Astrocyte of the spinal cord (primary cell): Measurements from ENCODE around the gene LSS.
"Not testable (repeated sequence)": the region's sequence is repeated elsewhere in the genome, so short reads cannot be mapped to it uniquely, and the experiment has no call there.

Source experiments
- DNase-seq: peaks from one replicate; pipeline ENCODE4 v3.0.0; 2011; ENCODE audit warnings: low read depth, low spot score
- H3K4me3 ChIP-seq: 2 replicates; pipeline ENCODE4 v1.5.1; 2011; ENCODE audit warnings: low read depth, mild to moderate bottlenecking, low read length, moderate library complexity
- CTCF ChIP-seq: IDR thresholded peaks from 2 replicates; pipeline ENCODE4 v1.5.1; 2012; ENCODE audit warnings: low read depth, mild to moderate bottlenecking, low read length, inconsistent platforms
- in situ Hi-C: cut with HindIII; loops from 2 replicates; pipeline ENCODE4 v1.10.0; 2017; ENCODE audit warnings: low sequenced_read_pairs

LSS gene

GRCh38 chr21:46205766-46206162 lies 22.8 kb downstream of the LSS start:
- H3K4me3 ChIP-seq: no peak overlapping the region
- TF ChIP-seq CTCF: no peak
- no peak for DNase-seq
- in situ Hi-C loops: no loop called here

GRCh38 chr21:46205166-46205565 lies 23.4 kb downstream of the LSS start:
- TF ChIP-seq CTCF: no peak
- in situ Hi-C loops: no loop called here

GRCh38 chr21:46203203-46203600 lies 25.4 kb downstream of the LSS start:
- H3K4me3 ChIP-seq: no peak overlapping the region
- no peak for TF ChIP-seq CTCF
- in situ Hi-C loops: no loop called here
- no peak for DNase-seq

More at GRCh38 chr21:46205166-46205565, 23.4 kb downstream of the LSS start:
- no peak overlapping the region for H3K4me3 ChIP-seq
- no peak for DNase-seq

GRCh38 chr21:46202592-46203202 lies 25.9 kb downstream of the LSS start:
- TF ChIP-seq CTCF: no peak
- no peak overlapping the region for H3K4me3 ChIP-seq
- no peak for DNase-seq
- in situ Hi-C loops: no loop called here

- in situ Hi-C loops, DNase-seq, H3K4me3 ChIP-seq: not testable (repeated sequence)
Observed at GRCh38 chr21:46200877-46201803, 27.4 kb downstream of the LSS start.

- no peak for TF ChIP-seq CTCF
- in situ Hi-C loops: no loop called here
- H3K4me3 ChIP-seq: no peak overlapping the region
- DNase-seq: no peak
Observed at GRCh38 chr21:46199436-46200373, 28.9 kb downstream of the LSS start.
